Motor neuron (in vitro differentiated cells): ENCODE data around the gene CHRM4. TPM values are rescaled to one million over a fixed set of nuclear protein-coding genes. Genes with fewer than 3 reads are reported as not detected.
A peak's percentile ranks its signal among the peaks of the same experiment; 100 is the strongest.

Source experiments
- ATAC-seq, 8 experiments: fragments of 200-7000 bp; cut with Tn5 transposase; replicated peaks in 6 of 8; 2 replicates each; pipeline ENCODE4 v1.8.0; 2021; ENCODE audit warnings: mild to moderate bottlenecking in 8 of 8, moderate library complexity in 8 of 8
- H3K27ac ChIP-seq, 2 donors: fragments of 250-450 bp; sonication (Bioruptor Pico); 2 replicates each; pipeline ENCODE4 v1.9.0; 2021; ENCODE audit warnings: antibody characterized with exemption in 2 of 2, mild to moderate bottlenecking in 2 of 2, moderate library complexity in 1 of 2
- H3K4me1 ChIP-seq, 2 donors: fragments of 250-450 bp; sonication (Bioruptor Pico); replicated peaks in 1 of 2; 2 replicates each; pipeline ENCODE4 v1.6.1; 2021; ENCODE audit warnings: antibody characterized with exemption in 2 of 2, mild to moderate bottlenecking in 2 of 2, moderate library complexity in 1 of 2
- H3K4me3 ChIP-seq, 5 donors: fragments of 250-450 bp; sonication (Bioruptor Pico); 2 replicates each; pipeline ENCODE4 v1.9.0; 2021; ENCODE audit warnings: antibody characterized with exemption in 5 of 5, mild to moderate bottlenecking in 5 of 5, moderate library complexity in 4 of 5
- WGBS, 10 experiments: fragments of 450-650 bp; shearing (Covaris generic); methylation state at CpG; one replicate each; pipeline ENCODE4 v1.0.0; 2022; 5-methylcytosine and 5-hydroxymethylcytosine counted together
- in situ Hi-C, 9 experiments: fragments of 400-800 bp; cut with MboI; loops; one replicate each; pipeline ENCODE4 v1.15.0; 2021; ENCODE audit warnings: low sequenced_read_pairs in 9 of 9, low pct_unique_long_range_greater_than_20kb in 2 of 9; ENCODE audit not compliant: unreplicated experiment in 9 of 9
- total RNA-seq, 8 experiments: library from RNA; unstranded; fragments of 300-600 nt; gene quantifications; 2 replicates each; pipeline versions ENCODE4 v1.2.3 to v1.2.4, GENCODE V29; 2022

The CHRM4 gene
- total RNA-seq, result 1 to 10 TPM in 7 of 8 experiments, under 1 TPM in 1; 0.76 to 3.8 (median 1.5) TPM

DNA sequence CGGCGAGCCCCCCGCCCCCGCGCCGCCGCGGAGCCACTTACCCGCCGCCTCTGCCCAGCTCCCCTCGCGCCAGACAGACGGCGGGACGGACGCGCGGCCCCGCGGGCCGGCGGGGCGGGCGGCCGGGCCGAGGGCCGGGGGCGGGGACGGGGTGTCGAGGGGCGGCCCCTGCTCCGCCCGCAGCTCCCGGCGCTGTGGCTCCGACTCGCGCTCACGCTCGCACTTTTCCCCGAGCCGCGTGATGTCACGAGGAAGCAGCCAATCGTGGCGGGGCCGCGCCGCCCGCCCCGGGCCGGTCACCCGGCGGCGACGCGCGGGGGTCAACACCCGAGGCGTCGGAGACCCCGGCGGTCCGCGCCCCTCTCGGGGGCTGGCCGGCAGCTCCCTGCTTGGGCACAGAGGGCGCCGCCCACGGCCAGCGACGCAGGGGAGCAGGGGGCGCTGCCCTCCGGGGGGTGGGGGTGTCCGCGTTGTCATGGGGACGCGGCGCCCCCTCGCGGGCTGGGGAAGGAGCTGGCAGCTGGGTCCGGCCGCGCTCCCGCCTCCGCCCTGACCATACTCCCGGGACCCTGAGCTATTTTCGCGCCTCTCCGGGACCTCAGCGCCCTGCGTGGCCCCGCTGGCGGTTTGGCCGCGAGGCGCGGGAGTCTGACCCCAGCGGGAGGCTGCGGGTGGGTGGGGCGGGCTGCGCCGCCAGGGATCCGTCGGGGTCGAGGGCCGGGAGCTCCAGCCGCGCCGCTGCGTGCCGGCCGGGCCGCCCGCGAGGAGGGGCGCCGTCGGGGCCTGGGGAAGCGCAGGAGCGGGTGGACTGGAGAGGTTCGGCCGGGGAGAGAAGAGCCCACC is at the start of gene CHRM4:
TSS of gene CHRM4 (minus strand) at position 199 of the 843 bp plus-strand sequence. CDS start 5,219 bp downstream, outside the sequence.
- ATAC-seq, result peak; percentile 30 to 65 (median 54)
- no peak within 1 kb of the TSS for H3K27ac ChIP-seq
- WGBS, 10 experiments, result no CpG with 5 or more reads among the region's 123 CpGs
- in situ Hi-C loops, result loop anchor here in 4 of 9 experiments (10.0 to 25.0 kb wide), 3 partner anchors 133 to 146 kb away; no protein-coding TSS in a partner anchor
- peaks cover 30 to 32% of the 10 kb centered on the region in 2 donors for H3K4me1 ChIP-seq
- peak within 1 kb of the TSS; percentile 50 to 71 (median 60) for H3K4me3 ChIP-seq

DNA sequence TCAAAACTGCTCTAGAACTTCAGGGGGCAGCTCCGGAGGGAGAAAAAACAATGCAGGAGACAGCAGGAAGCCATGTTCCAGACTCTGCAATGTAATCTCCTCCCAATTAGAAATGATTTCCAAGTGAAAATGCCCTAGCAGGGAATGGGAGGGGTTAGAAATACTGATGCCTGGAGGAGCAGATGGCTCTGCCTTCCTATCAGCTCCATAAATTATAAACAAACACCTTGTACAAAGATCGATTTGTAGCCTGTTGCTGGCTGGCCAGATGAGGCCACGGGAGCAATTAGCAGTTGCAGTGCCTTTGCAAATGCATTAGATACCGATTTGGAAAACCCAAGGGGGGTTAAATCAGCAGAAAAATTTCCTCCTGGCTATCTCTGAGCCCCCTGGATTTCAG is 46.6 kb upstream of the CHRM4 start:
- in situ Hi-C loops, result no loop called here
- WGBS, 10 experiments, result 15 to 97% (median 48%) methylated on average over 1 to 4 of the region's 4 CpGs; no CpG with 5 or more reads in 1 of the 10 experiments
- Histone ChIP-seq H3K4me1 (peaks cover 8 to 17% of the 10 kb centered on the region in 2 donors), H3K27ac (no peak overlapping the region), H3K4me3 (no peak overlapping the region)
- peak; percentile 35 to 84 (median 68) for ATAC-seq

DNA sequence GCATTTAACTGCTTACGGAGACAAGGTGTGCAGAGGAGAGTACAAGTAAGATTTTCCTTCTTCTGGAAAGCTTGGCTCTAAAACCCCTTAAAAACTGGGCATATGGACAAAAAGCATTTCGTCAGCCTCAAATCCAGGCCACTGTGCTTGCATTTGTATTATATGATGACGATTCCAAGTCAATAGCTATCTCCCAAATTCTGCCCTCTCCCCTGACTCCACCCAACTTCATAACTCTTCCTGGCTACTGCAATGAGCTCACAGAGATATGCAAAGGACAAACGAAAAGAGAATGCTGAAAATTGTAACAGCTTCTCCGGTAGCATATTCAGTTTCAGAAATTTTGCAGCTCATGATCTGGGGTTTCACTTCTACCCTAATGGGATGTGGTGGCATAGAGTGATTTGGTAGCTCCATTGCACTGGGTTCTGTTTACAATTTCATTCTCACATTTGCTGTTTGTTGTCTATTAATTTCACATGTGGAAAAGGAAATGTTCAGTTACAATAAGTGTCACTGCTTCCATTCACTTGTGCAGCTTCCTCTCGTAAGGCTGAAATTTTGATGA is 45.6 kb upstream of the CHRM4 start:
- Histone ChIP-seq H3K4me3 (no peak overlapping the region), H3K4me1 (peaks cover 8 to 17% of the 10 kb centered on the region in 2 donors), H3K27ac (no peak overlapping the region)
- ATAC-seq, result peak in 2 of 8 experiments; percentile 62 to 82
- in situ Hi-C loops, result no loop called here
- 31 to 100% (median 84%) methylated on average over 1 to 6 of the region's 6 CpGs; no CpG with 5 or more reads in 1 of the 10 experiments for WGBS, 10 experiments

DNA sequence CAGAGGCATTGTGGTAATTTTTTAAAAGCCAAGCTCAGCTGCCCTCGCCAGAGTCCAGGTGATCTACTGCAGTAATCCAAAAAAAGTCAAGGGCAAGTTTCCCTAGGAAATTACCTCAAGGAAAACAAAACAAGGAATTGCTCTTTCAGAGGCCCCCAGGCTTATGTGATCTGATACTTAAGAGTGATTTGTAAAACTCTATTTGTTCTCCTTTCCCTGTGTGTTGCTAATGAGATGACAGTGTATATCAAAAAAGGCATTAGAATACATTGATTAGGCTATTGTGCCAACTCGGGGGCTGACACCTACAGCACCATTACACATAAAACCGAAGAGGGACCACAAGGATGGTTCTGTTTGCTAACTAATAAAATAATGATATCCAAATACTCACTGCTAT is 44.5 kb upstream of the CHRM4 start:
- no peak overlapping the region for H3K4me3 ChIP-seq
- H3K27ac ChIP-seq, result no peak overlapping the region
- in situ Hi-C loops, result no loop called here
- peaks cover 8 to 17% of the 10 kb centered on the region in 2 donors for H3K4me1 ChIP-seq
- 17 to 100% (median 68%) methylated on average over 1 to 3 of the region's 3 CpGs; no CpG with 5 or more reads in 1 of the 10 experiments for WGBS, 10 experiments
- ATAC-seq, result no peak

DNA sequence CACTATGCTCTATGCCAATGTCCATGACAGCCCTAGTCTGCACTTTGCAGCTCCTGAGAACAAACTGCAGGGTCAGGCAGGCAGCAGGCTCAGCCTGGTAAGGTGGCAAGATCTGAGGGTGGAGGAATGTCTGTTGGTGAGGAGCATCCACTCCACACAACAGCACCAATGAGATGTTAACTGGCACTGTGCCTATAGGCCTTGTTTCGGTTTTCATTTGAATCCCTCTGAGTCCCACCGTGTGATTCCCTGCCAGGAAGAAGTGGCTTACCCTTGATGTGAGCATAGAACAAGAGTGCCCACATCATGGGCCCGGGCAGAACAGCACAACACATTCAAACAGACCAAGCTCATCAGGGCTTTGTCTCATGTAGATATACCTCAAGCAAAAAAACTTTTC is 44.1 kb upstream of the CHRM4 start:
- ATAC-seq, result no peak
- in situ Hi-C loops, result no loop called here
- peaks cover 8 to 17% of the 10 kb centered on the region in 2 donors for H3K4me1 ChIP-seq
- H3K27ac ChIP-seq, result no peak overlapping the region
- no peak overlapping the region for H3K4me3 ChIP-seq
- 50 to 100% (median 86%) methylated on average over 1 to 3 of the region's 3 CpGs; no CpG with 5 or more reads in 6 of the 10 experiments for WGBS, 10 experiments

DNA sequence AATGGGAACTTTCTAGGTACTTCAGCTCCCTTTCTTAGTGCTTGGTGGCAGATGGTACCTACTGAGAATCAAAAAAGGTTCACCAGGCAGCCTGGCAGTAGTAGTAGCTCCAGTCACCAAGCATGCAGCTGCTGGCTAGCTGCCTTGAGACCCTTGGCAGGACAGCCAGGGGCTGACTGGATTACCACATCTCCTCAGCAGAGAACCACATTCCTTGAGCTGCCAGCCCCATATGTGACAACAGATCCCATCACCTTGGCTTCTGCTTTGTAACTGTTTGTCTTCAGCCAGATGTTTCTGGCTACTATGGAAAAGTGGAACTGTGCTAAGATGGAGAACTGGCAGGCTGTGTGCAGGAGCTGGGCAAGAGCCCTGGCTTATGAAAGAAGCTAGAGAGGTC is 39.6 kb upstream of the CHRM4 start:
- no peak for ATAC-seq
- Histone ChIP-seq H3K4me3 (no peak overlapping the region), H3K4me1 (no peaks in the 10 kb centered on the region), H3K27ac (no peak overlapping the region)
- in situ Hi-C loops, result no loop called here

DNA sequence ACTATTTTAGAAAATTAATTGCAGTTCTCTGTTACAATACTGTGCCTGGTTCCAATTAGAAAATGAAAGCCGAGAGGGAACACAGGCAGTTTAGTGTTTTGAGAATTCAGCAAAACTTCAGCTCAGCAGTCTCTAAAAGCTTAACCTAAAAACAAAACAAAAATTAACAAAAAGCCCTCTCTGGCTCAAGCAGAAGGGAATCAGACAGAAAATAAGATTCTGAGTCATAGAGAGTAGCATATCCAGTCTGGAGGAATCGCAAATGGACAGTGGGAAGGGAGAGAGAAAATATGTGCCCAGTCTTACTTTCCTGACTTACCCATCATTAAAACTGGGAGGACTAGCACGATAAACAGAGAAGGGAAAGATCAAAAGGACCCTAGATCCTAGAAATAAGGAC is 38.1 kb upstream of the CHRM4 start:
- no peak overlapping the region for H3K4me3 ChIP-seq
- no peaks in the 10 kb centered on the region for H3K4me1 ChIP-seq
- WGBS, 10 experiments, result 28 to 90% (median 79%) methylated on average over 1 to 3 of the region's 3 CpGs
- peak in 2 of 8 experiments; percentile 57 to 61 for ATAC-seq
- no peak overlapping the region for H3K27ac ChIP-seq
- in situ Hi-C loops, result no loop called here

DNA sequence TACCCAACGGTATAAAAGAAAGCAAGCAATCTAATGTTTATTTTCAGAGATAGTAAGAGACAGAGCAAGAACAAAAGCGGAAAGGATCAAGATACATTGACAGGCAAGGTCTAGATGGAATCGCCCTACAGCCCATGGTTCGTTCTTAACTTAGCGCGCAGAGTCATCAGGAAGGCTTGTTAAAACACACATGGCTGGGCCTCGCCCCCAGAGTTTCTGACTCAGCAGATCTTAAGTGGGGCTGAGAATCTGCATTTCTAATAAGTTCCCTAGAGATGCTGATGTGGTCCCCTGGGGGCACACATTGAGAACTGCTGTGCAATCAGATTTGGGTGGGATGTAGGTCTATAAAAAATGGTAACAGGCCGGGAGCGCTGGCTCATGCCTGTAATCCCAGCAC is 35.8 kb upstream of the CHRM4 start:
- H3K27ac ChIP-seq, result no peak overlapping the region
- WGBS, 10 experiments, result 40 to 100% (median 76%) methylated on average over 1 to 9 of the region's 9 CpGs; no CpG with 5 or more reads in 1 of the 10 experiments
- H3K4me1 ChIP-seq, result peaks cover 0 to 4% of the 10 kb centered on the region in 2 donors
- ATAC-seq, result peak in 3 of 8 experiments; percentile 77 to 87 (median 80)
- H3K4me3 ChIP-seq, result no peak overlapping the region
- in situ Hi-C loops, result no loop called here

DNA sequence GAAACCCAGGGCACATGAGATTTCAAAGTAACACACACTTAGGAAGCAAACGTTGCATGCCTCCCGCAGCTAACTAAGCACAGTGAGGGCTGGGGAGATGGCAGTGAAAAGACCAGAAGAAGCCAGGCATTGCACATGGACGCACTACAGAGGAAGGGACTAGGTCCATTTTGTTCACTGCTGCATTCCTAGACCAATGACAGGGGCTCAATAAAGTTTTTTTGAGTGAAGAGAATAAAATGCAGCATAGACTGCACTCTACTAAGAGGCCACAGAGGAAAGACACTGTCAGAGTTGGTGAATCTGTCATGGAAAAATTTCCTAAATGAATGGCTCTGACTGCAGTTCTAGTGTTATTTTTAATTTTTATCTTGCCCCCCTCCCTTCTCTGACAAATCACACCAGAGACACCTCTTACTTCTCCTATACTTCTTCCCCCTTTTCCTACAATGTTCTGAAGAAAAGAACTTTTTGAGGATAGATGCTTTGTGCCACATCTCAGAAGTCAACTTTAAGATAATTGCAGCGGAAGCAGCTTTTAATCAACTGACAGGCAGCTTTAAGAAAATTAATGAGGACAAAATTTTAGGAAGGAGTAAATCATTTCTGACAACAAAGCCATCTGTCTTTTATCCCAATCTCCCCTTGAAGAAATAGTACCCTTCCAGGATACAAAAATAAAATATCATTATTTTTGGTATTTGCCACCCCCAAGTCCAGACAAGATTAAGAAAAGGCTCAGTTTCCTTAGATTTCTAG is 34.8 kb upstream of the CHRM4 start:
- 80 to 100% (median 94%) methylated on average over 1 to 3 of the region's 4 CpGs for WGBS, 10 experiments
- H3K4me3 ChIP-seq, result no peak overlapping the region
- in situ Hi-C loops, result no loop called here
- no peak overlapping the region for H3K27ac ChIP-seq
- no peak for ATAC-seq
- peaks cover 0 to 4% of the 10 kb centered on the region in 2 donors for H3K4me1 ChIP-seq

DNA sequence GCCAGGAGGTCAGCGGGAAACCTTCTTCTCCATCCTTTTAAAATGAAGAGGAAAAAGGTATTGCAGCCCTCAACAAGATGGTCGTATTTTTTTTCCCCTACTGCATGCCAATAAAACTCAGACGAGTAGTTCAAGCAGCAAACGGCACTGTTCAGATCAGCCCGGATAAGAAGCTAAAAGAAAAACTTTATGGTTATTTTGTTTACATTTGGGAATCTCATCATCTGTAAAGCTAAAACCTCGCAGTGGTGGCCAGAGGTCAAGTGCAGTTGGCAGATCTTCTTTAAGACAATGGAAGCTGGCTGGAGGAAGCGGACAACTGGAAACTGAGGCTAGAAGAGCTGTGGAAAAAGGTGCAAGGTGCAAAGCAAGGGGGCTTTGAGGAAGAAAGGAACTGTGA is 31.0 kb upstream of the CHRM4 start:
- no peak for ATAC-seq
- no peak overlapping the region for H3K27ac ChIP-seq
- H3K4me3 ChIP-seq, result no peak overlapping the region
- in situ Hi-C loops, result no loop called here
- 60 to 100% (median 91%) methylated on average over 3 to 7 of the region's 7 CpGs for WGBS, 10 experiments
- H3K4me1 ChIP-seq, result peaks cover 0 to 4% of the 10 kb centered on the region in 2 donors

DNA sequence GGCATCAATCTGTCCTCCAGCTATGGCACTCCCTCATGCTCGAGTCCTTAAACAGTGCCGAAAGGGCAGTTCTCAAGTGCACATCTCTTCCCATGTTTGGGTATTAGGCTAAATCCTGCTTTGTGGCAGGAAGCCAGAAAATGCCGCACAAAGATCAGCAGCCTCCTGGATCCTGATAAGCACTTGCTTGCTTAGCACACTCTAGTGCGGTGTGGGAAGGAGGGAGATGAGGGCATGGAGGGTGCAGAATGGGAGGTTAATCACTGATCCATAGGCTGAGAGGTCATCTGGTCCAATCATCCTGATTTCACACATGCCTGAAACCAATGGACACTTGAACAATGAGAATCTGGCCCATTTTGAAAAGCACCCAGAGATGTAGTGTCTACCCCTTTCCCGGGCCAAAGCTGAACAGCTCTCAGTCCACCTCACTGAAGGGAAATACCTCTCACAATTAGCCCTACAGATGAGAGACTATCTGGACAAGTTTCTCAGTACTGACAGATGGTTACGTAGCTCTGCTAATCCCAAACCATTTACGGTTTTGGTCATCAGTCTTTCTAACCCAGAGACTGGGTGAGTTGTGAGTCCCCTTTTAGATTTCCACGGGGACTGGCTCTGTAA is 29.8 kb upstream of the CHRM4 start:
- 83 to 100% (median 97%) methylated on average over 1 to 6 of the region's 8 CpGs; no CpG with 5 or more reads in 2 of the 10 experiments for WGBS, 10 experiments
- H3K4me1 ChIP-seq, result peaks cover 0 to 4% of the 10 kb centered on the region in 2 donors
- no peak overlapping the region for H3K4me3 ChIP-seq
- no peak for ATAC-seq
- in situ Hi-C loops, result no loop called here
- no peak overlapping the region for H3K27ac ChIP-seq

DNA sequence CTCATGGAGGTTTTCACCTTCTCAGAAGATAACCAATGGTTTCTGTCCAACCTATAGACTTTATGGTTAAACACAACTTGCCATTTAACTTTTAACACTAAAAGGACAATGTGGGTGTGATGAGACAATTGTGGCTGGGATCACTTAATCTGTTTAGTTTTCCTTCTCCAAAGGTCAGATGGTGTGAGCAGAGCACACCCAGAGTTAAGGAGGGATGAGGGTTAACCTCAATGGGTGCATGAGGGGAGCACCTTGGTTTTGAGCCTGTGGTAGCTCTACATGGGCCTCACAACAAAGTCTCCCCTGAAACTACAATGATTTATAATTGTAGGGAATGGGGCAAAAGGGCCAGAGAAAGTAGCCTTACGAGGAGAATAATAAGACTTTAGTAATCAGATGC is 28.9 kb upstream of the CHRM4 start:
- in situ Hi-C loops, result no loop called here
- no peak for ATAC-seq
- H3K27ac ChIP-seq, result no peak overlapping the region
- H3K4me3 ChIP-seq, result no peak overlapping the region
- peaks cover 0 to 4% of the 10 kb centered on the region in 2 donors for H3K4me1 ChIP-seq
- 71 to 100% (median 86%) methylated on average over 1 of the region's 1 CpG; no CpG with 5 or more reads in 5 of the 10 experiments for whole genome bisulfite sequencing, 10 experiments
